HCT116 (cell line): ENCODE measurements around the gene TRIM26. TPM values are rescaled to one million over a fixed set of nuclear protein-coding genes. Genes with fewer than 3 reads are reported as not detected.

ENCODE experiments used
- ATAC-seq: fragments of 200-7000 bp; cut with Tn5 transposase; 2 replicates; pipeline ENCODE4 v1.9.1; 2020; ENCODE audit warnings: mild to moderate bottlenecking, moderate library complexity
- BruUV-seq: library from RNA; stranded (reverse); fragments of 400-500 nt; replicated peaks from 2 replicates; lab custom pipeline; 2021; lab: Mats Ljungman, UMichigan
- CTCF ChIA-PET: fragments of 300-600 bp; sonication (Branson Sonifier 250); formaldehyde crosslinking; loops from one replicate; lab custom pipeline; 2021; ENCODE audit warnings: antibody characterized with exemption; lab: Charles Lee
- POLR2A ChIA-PET: fragments of 300-600, 350-600 bp; sonication (Branson Sonifier 250); formaldehyde crosslinking; loops from one replicate; lab custom pipeline; 2021; ENCODE audit warnings: antibody characterized with exemption; lab: Charles Lee
- RAD21 ChIA-PET, 2 experiments: fragments of 300-600 bp; sonication (Branson Sonifier 250); formaldehyde crosslinking; loops; one replicate each; lab custom pipeline; 2023; ENCODE audit warnings: low total read pairs in 2 of 2; ENCODE audit not compliant: uncharacterized antibody in 2 of 2, unreplicated experiment in 2 of 2, low non-redundant PET in 1 of 2; lab: Charles Lee
- DNase-seq: peaks from one replicate; pipeline ENCODE4 v3.0.0-alpha.2; 2010; ENCODE audit warnings: low read depth, low spot score
- H2AFZ ChIP-seq: fragments of 200-600 bp; shearing (Covaris generic), sonication (generic); 2 replicates; pipeline ENCODE4 v1.6.1; 2017; ENCODE audit warnings: low read depth, mixed run types, mixed read lengths, antibody characterized with exemption, low read length; ENCODE audit not compliant: poor library complexity, severe bottlenecking
- H3K27ac ChIP-seq: 2 replicates; pipeline ENCODE4 v1.5.1; 2012; ENCODE audit warnings: low read depth, low read length
- H3K27me3 ChIP-seq: fragments of 200-600 bp; sonication (generic); 2 replicates; pipeline ENCODE4 v1.6.1; 2016; ENCODE audit warnings: mixed run types, low read length, mixed read lengths; ENCODE audit not compliant: insufficient read depth
- H3K36me3 ChIP-seq, 2 experiments: fragments of 200-500 bp in 1 of 2; fragments of 200-600 bp in 1 of 2; sonication (Bioruptor generic) in 1 of 2; sonication (generic) in 1 of 2; 2 replicates each; pipeline versions ENCODE4 v1.5.1 to v1.6.1; 2014 to 2016; ENCODE audit warnings: low read length in 2 of 2, inconsistent platforms in 1 of 2, mixed read lengths in 1 of 2, mixed run types in 1 of 2; ENCODE audit not compliant: insufficient read depth in 2 of 2, control insufficient read depth in 1 of 2
- H3K4me1 ChIP-seq, 2 experiments: fragments of 200-600 bp in 1 of 2; sonication (generic) in 1 of 2; 2 replicates each; pipeline versions ENCODE4 v1.5.1 to v1.6.1; 2012 to 2017; ENCODE audit warnings: low read length in 2 of 2, inconsistent platforms in 1 of 2, mild to moderate bottlenecking in 1 of 2, mixed read lengths in 1 of 2, mixed run types in 1 of 2, moderate library complexity in 1 of 2; ENCODE audit not compliant: insufficient read depth in 2 of 2, control insufficient read depth in 1 of 2
- H3K4me2 ChIP-seq: fragments of 200-600 bp; sonication (generic); 2 replicates; pipeline ENCODE4 v1.6.1; 2017; ENCODE audit warnings: mixed run types, low read length, mixed read lengths
- H3K4me3 ChIP-seq, 2 experiments: fragments of 200-600 bp in 1 of 2; sonication (generic) in 1 of 2; replicated peaks in 1 of 2; 2 replicates each; pipeline ENCODE4 v1.5.1; 2011 to 2016; ENCODE audit warnings: low read length in 2 of 2, control low read depth in 1 of 2, low read depth in 1 of 2, mild to moderate bottlenecking in 1 of 2, mixed read lengths in 1 of 2, mixed run types in 1 of 2
- H3K79me2 ChIP-seq: fragments of 200-600 bp; sonication (generic); 2 replicates; pipeline ENCODE4 v1.6.1; 2017; ENCODE audit warnings: mild to moderate bottlenecking, mixed run types, low read length, moderate library complexity, mixed read lengths; ENCODE audit not compliant: insufficient read depth
- H3K9ac ChIP-seq: fragments of 200-600 bp; sonication (generic); 2 replicates; pipeline ENCODE4 v1.6.1; 2016; ENCODE audit warnings: low read length, mixed read lengths
- H3K9me2 ChIP-seq: fragments of 200-600 bp; sonication (generic), shearing (Covaris generic); 2 replicates; pipeline ENCODE4 v1.6.1; 2017; ENCODE audit warnings: mixed run types, mild to moderate bottlenecking, moderate library complexity; ENCODE audit not compliant: insufficient read depth
- H3K9me3 ChIP-seq, 2 experiments: fragments of 200-500 bp in 1 of 2; fragments of 200-600 bp in 1 of 2; sonication (Bioruptor generic) in 1 of 2; sonication (generic) in 1 of 2; 2 replicates each; pipeline ENCODE4 v1.6.1; 2014 to 2017; ENCODE audit warnings: low read length in 2 of 2, mixed read lengths in 2 of 2, inconsistent platforms in 1 of 2, low read depth in 1 of 2, mild to moderate bottlenecking in 1 of 2, mixed run types in 1 of 2, moderate library complexity in 1 of 2; ENCODE audit not compliant: control insufficient read depth in 1 of 2, insufficient read depth in 1 of 2
- H4K20me1 ChIP-seq: fragments of 200-600 bp; sonication (generic), shearing (Covaris generic); 2 replicates; pipeline ENCODE4 v1.6.1; 2017; ENCODE audit warnings: mixed run types, mild to moderate bottlenecking, moderate library complexity; ENCODE audit not compliant: insufficient read depth
- ATF3 ChIP-seq: IDR thresholded peaks from 2 replicates; pipeline ENCODE4 v1.6.1; 2012
- CBX3 ChIP-seq: IDR thresholded peaks from 2 replicates; pipeline ENCODE4 v1.6.1; 2012; ENCODE audit warnings: low read depth
- CEBPB ChIP-seq: IDR thresholded peaks from 2 replicates; pipeline ENCODE4 v1.6.1; 2012; ENCODE audit warnings: low read depth
- CTCF ChIP-seq, 3 experiments: fragments of 200-600 bp in 1 of 3; sonication (generic) in 1 of 3; IDR thresholded peaks in 2 of 3; conservative IDR thresholded peaks in 1 of 3; 2 replicates each; pipeline ENCODE4 v1.5.1; 2012 to 2017; ENCODE audit warnings: low read depth in 2 of 3, low read length in 2 of 3, antibody characterized with exemption in 1 of 3, borderline replicate concordance in 1 of 3, control low read depth in 1 of 3, mild to moderate bottlenecking in 1 of 3, mixed read lengths in 1 of 3, mixed run types in 1 of 3, moderate library complexity in 1 of 3; ENCODE audit not compliant: insufficient read depth in 1 of 3
- EGR1 ChIP-seq: IDR thresholded peaks from 2 replicates; pipeline ENCODE4 v1.6.1; 2012; ENCODE audit warnings: low read depth
- ELF1 ChIP-seq: IDR thresholded peaks from 2 replicates; pipeline ENCODE4 v1.6.1; 2012; ENCODE audit warnings: low read depth, borderline replicate concordance
- EZH2 ChIP-seq: fragments of 200-600 bp; sonication (generic); IDR thresholded peaks from 2 replicates; pipeline ENCODE4 v1.6.1; 2017; ENCODE audit warnings: antibody characterized with exemption, mixed run types
- EZH2phosphoT487 ChIP-seq: fragments of 200-600 bp; IDR thresholded peaks from 2 replicates; pipeline ENCODE4 v1.6.1; 2018; ENCODE audit warnings: antibody characterized with exemption, borderline replicate concordance
- FOSL1 ChIP-seq: IDR thresholded peaks from 2 replicates; pipeline ENCODE4 v1.6.1; 2012; ENCODE audit warnings: low read depth
- JUND ChIP-seq: IDR thresholded peaks from 2 replicates; pipeline ENCODE4 v1.6.1; 2012
- POLR2A ChIP-seq: IDR thresholded peaks from 2 replicates; pipeline ENCODE4 v1.7.0; 2011; ENCODE audit warnings: borderline replicate concordance; ENCODE audit not compliant: insufficient read depth, insufficient read length; ENCODE audit errors: extremely low read depth
- RAD21 ChIP-seq: IDR thresholded peaks from 2 replicates; pipeline ENCODE4 v1.6.1; 2012; ENCODE audit warnings: low read depth, mild to moderate bottlenecking
- REST ChIP-seq: IDR thresholded peaks from 2 replicates; pipeline ENCODE4 v1.6.1; 2012; ENCODE audit warnings: low read depth
- SP1 ChIP-seq: IDR thresholded peaks from 2 replicates; pipeline ENCODE4 v1.6.1; 2012; ENCODE audit warnings: low read depth
- SRF ChIP-seq: IDR thresholded peaks from 2 replicates; pipeline ENCODE4 v1.6.1; 2012; ENCODE audit warnings: low read depth
- TCF7L2 ChIP-seq: IDR thresholded peaks from 2 replicates; pipeline ENCODE4 v1.7.0; 2011; ENCODE audit warnings: borderline replicate concordance, inconsistent platforms; ENCODE audit not compliant: insufficient read depth, insufficient read length; ENCODE audit errors: extremely low read depth
- YY1 ChIP-seq: IDR thresholded peaks from 2 replicates; pipeline ENCODE4 v1.6.1; 2011; ENCODE audit warnings: low read length, low read depth, moderate library complexity, mild to moderate bottlenecking; ENCODE audit not compliant: insufficient replicate concordance; ENCODE audit errors: extremely low read depth
- ZNF274 ChIP-seq: fragments of 200-500 bp; sonication (Bioruptor generic); IDR thresholded peaks from 2 replicates; pipeline ENCODE4 v1.6.1; 2014; ENCODE audit warnings: mild to moderate bottlenecking, low read depth, low read length, inconsistent platforms
- intact Hi-C: fragments of 100-400 bp; cut with micrococcal nuclease; formaldehyde crosslinking; loops from 2 replicates; pipeline ENCODE4 v1.10.0; 2022
- total RNA-seq: library from RNA; stranded (reverse); gene quantifications from one replicate; pipeline ENCODE4 v1.2.1, GENCODE V29; 2021; ENCODE audit not compliant: unreplicated experiment

TRIM26 gene
- total RNA-seq, 1 experiment from 2014 or later = 32.2 TPM

- BruUV-seq = no TSS peak
- POLR2A ChIA-PET = no interaction called here
Observed at GRCh38 chr6:30196376-30196775, 16.8 kb downstream of the TRIM26 start.

More at GRCh38 chr6:30196376-30196775, 16.8 kb downstream of the TRIM26 start:
- no peaks in the 10 kb centered on the region for H3K9me3 ChIP-seq
- no peak overlapping the region for H3K4me2 ChIP-seq
- ChIA-PET RAD21 (no interaction called here), CTCF (interaction anchor here (0.7 kb wide), 1 partner anchor 21 kb away, joined by 3 read pairs; no protein-coding TSS in a partner anchor)
- H3K4me3 ChIP-seq = no peak overlapping the region
- TF ChIP-seq EZH2 = no peak
- no peak for TF ChIP-seq ATF3
- TF ChIP-seq CTCF (IDR thresholded peaks at IDR 0.05 in 2 of 3, conservative IDR thresholded peaks at IDR 0.05 in 1 of 3; ENCODE audit: borderline replicate concordance in 1 of 3, insufficient read depth in 1 of 3, low read depth in 2 of 3, low read length in 2 of 3) = no peak
- TF ChIP-seq JUND = no peak
- TF ChIP-seq SRF = no peak
- TF ChIP-seq REST = no peak
- TF ChIP-seq ZNF274 = no peak
- no peak for TF ChIP-seq SP1
- no peak for TF ChIP-seq CEBPB
- TF ChIP-seq CBX3 = no peak
- TF ChIP-seq ELF1 = no peak
- no peak for TF ChIP-seq RAD21
- no peak for TF ChIP-seq POLR2A
- no peak for TF ChIP-seq YY1
- TF ChIP-seq FOSL1 = no peak
- no peak for TF ChIP-seq EGR1
- TF ChIP-seq EZH2phosphoT487 = no peak
- TF ChIP-seq TCF7L2 = no peak
- H2AFZ ChIP-seq = no peak overlapping the region
- H3K4me1 ChIP-seq = no peaks in the 10 kb centered on the region
- peaks cover 15 to 30% of the 10 kb centered on the region in 2 experiments for H3K36me3 ChIP-seq
- intact Hi-C loops = no loop called here
- ATAC-seq (no peak), DNase-seq (no peak)
- H3K9ac ChIP-seq = no peak overlapping the region
- no peak overlapping the region for H3K27ac ChIP-seq
- no peaks in the 10 kb centered on the region for H4K20me1 ChIP-seq
- H3K9me2 ChIP-seq = no peaks in the 10 kb centered on the region
- no peaks in the 10 kb centered on the region for H3K27me3 ChIP-seq
- peaks cover 14% of the 10 kb centered on the region for H3K79me2 ChIP-seq
